ENCODE results near the gene GCGR.

DNA sequence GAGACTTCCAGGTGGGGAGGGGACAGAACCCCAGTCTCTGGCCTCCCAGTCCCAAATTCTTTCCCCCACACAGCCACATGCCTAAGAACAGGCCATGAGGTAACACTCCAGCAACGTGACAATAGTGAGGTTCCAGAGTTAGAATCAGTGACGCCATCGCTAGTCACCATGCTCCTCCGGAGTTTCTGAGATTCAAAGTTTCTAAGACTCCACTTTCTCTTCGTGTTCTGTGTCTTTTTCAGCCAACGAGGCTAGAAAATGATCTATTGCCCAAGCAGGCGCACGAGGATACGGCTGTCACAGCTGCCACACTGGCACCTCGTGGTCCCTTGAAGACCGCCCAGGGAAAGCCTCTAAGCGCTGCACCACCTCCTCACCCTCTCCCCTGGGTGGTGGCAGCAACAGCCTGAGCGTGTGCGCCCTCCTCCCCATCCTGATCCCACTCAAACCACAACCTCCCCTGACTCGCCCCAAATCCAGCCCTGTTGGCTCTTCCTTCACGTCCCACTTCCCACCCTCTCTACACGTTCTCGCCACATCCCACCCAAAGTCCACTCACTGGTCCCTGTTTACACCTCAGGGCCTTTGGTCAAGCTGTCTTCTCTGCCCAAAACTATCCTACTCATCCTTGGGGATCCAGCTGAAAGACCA, 28.1 kb downstream of the GCGR start:
- TF ChIP-seq, protein P1, sequence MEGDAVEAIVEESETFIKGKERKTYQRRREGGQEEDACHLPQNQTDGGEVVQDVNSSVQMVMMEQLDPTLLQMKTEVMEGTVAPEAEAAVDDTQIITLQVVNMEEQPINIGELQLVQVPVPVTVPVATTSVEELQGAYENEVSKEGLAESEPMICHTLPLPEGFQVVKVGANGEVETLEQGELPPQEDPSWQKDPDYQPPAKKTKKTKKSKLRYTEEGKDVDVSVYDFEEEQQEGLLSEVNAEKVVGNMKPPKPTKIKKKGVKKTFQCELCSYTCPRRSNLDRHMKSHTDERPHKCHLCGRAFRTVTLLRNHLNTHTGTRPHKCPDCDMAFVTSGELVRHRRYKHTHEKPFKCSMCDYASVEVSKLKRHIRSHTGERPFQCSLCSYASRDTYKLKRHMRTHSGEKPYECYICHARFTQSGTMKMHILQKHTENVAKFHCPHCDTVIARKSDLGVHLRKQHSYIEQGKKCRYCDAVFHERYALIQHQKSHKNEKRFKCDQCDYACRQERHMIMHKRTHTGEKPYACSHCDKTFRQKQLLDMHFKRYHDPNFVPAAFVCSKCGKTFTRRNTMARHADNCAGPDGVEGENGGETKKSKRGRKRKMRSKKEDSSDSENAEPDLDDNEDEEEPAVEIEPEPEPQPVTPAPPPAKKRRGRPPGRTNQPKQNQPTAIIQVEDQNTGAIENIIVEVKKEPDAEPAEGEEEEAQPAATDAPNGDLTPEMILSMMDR (optimal IDR thresholded peaks at IDR 0.05 in 1 of 3, IDR thresholded peaks at IDR 0.05 in 1 of 3, conservative IDR thresholded peaks at IDR 0.05 in 1 of 3; ENCODE audit: extremely low read depth in 1 of 3, insufficient read depth in 2 of 3, low read length in 3 of 3): no peak
- no peak for TF ChIP-seq EZH2 (IDR thresholded peaks at IDR 0.05; ENCODE audit: low read length)

Measured in keratinocyte (primary cell).